ENCODE data around the gene MEP1B. TPM values are rescaled to one million over a fixed set of nuclear protein-coding genes. Genes with fewer than 3 reads are reported as not detected.

MEP1B gene
- total and polyA plus RNA-seq, 12 donors, result 0.17 TPM; not detected in 11

DNA sequence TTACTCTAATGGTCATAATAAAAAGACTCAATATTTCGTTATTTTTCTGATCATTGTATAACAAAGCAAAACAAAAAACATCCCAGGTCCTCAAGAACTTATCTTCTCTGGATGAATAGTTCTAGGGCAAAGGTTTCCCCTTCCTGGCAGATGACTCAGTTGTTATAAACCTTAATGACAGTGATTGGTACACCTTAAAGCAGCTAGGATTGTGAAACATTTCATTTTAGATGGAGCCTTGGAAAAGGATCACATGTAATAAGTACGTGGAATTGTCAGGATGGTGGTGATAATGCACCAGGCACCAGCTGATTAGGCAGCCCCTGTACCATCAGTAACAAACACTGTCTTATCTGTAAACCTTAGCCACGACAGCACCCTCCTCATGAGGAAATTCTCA is 47.2 kb downstream of the MEP1B start:
- Histone ChIP-seq H3K27me3 (no peaks in the 10 kb centered on the region), H3K4me3 (no peak overlapping the region), H3K4me1 (no peaks in the 10 kb centered on the region), H3K27ac (no peak overlapping the region), H3K9me3 (peaks cover 0 to 7% (median 0%) of the 10 kb centered on the region in 11 donors), H3K36me3 (no peaks in the 10 kb centered on the region)
- 65 to 70% methylated on average over 3 of the region's 3 CpGs for WGBS, 2 donors
- intact Hi-C loops (cut with DNase I), result no loop called here
- DNase-seq, result no peak
- ATAC-seq, result no peak
- TF ChIP-seq, protein P1, sequence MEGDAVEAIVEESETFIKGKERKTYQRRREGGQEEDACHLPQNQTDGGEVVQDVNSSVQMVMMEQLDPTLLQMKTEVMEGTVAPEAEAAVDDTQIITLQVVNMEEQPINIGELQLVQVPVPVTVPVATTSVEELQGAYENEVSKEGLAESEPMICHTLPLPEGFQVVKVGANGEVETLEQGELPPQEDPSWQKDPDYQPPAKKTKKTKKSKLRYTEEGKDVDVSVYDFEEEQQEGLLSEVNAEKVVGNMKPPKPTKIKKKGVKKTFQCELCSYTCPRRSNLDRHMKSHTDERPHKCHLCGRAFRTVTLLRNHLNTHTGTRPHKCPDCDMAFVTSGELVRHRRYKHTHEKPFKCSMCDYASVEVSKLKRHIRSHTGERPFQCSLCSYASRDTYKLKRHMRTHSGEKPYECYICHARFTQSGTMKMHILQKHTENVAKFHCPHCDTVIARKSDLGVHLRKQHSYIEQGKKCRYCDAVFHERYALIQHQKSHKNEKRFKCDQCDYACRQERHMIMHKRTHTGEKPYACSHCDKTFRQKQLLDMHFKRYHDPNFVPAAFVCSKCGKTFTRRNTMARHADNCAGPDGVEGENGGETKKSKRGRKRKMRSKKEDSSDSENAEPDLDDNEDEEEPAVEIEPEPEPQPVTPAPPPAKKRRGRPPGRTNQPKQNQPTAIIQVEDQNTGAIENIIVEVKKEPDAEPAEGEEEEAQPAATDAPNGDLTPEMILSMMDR (IDR thresholded peaks at IDR 0.05), result no peak

DNA sequence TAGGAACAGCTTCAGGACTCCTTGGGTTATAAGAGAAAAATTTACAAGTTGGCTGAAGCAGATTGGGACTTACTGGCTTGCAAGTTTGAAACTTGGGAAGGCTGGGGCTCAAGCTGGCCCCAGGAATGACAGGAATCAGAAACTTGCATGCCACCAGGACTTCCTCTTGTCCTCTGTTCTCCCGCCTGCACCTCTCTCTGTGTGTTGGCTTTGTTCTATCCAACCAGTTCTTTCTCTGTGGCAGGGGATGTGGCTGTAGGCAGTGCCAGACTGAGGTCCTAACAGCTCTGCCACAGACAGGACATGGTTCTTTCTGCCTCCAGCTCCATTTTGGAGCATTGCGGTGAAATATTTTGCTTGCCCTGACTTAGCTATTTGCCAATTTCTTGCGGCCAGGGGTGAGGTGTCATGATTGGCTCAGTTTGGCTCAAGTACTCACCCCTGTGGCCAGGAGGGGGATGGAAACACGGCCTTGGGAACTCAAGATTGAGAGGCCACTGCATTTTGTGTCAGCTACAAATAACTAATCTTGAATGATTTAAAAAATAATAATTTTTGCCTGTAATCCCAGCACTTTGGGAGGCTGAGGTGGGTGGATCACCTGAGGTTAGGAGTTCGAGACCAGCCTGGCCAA is 48.9 kb downstream of the MEP1B start:
- Histone ChIP-seq H3K4me3 (no peak overlapping the region), H3K9me3 (peaks cover 0 to 3% (median 0%) of the 10 kb centered on the region in 11 donors), H3K27ac (no peak overlapping the region), H3K4me1 (no peaks in the 10 kb centered on the region), H3K36me3 (no peaks in the 10 kb centered on the region), H3K27me3 (no peaks in the 10 kb centered on the region)
- TF ChIP-seq, protein P1 (IDR thresholded peaks at IDR 0.05), result no peak
- DNase-seq (no peak), ATAC-seq (no peak)
- intact Hi-C loops (cut with DNase I), result loop anchor here in 1 of 10 donors (2.0 kb wide), 1 partner anchor 28 kb away; no protein-coding TSS in a partner anchor
- WGBS, 2 donors, result 91% methylated on average over 5 of the region's 5 CpGs

DNA sequence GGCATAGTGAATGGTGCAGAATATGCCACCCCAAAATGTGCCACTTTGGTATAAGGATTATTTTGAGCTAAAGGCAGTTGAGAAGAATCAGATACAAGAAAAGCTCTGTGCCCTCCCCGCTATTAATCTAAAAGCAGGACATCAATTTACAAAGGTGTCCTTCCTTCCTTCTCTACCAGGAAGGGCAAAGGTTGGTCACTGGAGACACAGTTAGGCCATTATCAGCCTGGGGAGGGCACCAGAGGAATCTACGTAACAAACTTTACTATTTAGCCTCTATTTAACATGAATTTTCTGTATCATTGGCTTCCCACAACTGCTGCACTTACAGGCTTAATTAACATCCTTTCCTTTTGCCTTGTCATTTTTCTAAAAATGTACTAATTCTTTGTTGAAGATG is 52.6 kb downstream of the MEP1B start:
- Histone ChIP-seq H3K4me1 (no peaks in the 10 kb centered on the region), H3K27me3 (no peaks in the 10 kb centered on the region), H3K36me3 (no peaks in the 10 kb centered on the region), H3K9me3 (no peaks in the 10 kb centered on the region), H3K27ac (no peak overlapping the region), H3K4me3 (no peak overlapping the region)
- 83 to 85% methylated on average over 2 of the region's 2 CpGs for WGBS, 2 donors
- ATAC-seq (no peak), DNase-seq (no peak)
- TF ChIP-seq, protein P1 (IDR thresholded peaks at IDR 0.05), result no peak
- intact Hi-C loops (cut with DNase I), result no loop called here

DNA sequence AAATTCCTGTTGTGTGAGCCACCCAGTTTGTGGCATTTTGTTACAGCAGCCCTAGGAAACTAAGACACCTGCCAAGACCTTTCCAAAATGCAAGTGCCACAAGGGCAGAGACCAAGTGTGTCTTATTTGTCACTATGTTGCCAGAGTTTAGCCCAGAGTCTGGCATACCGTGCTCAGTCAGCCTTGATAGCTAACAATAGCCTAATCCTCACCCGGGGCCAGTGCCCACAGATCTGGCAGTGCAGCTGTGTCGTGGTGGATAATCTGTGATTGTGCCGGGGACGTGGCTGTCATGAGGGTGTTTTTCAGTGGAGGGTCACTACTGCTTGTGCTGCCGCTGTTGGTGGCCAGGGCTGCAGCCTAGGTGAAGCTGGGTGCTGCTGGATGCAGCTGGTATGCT is 53.5 kb downstream of the MEP1B start:
- intact Hi-C loops (cut with DNase I), result no loop called here
- no peak overlapping the region for H3K4me3 ChIP-seq
- H3K9me3 ChIP-seq, result no peaks in the 10 kb centered on the region
- H3K27ac ChIP-seq, result no peak overlapping the region
- H3K27me3 ChIP-seq, result no peaks in the 10 kb centered on the region
- no peaks in the 10 kb centered on the region for H3K4me1 ChIP-seq
- TF ChIP-seq, protein P1 (IDR thresholded peaks at IDR 0.05), result no peak
- 76 to 80% methylated on average over 6 of the region's 6 CpGs for WGBS, 2 donors
- ATAC-seq (peak in 4 of 8 donors; percentile 48 to 77 (median 68)), DNase-seq (peak in 1 of 2 donors; percentile 12)
- no peaks in the 10 kb centered on the region for H3K36me3 ChIP-seq
